Sigmoid colon (tissue), 7 donors: ENCODE measurements around the gene MICAL2. TPM values are rescaled to one million over a fixed set of nuclear protein-coding genes. Genes with fewer than 3 reads are reported as not detected.

Source experiments
- DNase-seq: peaks from one replicate; pipeline ENCODE4 v3.0.0-alpha.2; 2019
- H3K27ac ChIP-seq, 4 donors: fragments of 200-600 bp; sonication (generic); one replicate each; pipeline ENCODE4 v1.5.1; 2016 to 2019; ENCODE audit warnings: mild to moderate bottlenecking in 1 of 4
- H3K27me3 ChIP-seq, 3 donors: fragments of 200-600 bp; sonication (generic); one replicate each; pipeline ENCODE4 v1.5.1; 2019; ENCODE audit warnings: mild to moderate bottlenecking in 1 of 3
- H3K36me3 ChIP-seq, 4 donors: fragments of 200-600 bp; sonication (generic); one replicate each; pipeline ENCODE4 v1.5.1; 2016 to 2019
- H3K4me1 ChIP-seq, 4 donors: fragments of 200-600 bp; sonication (generic); one replicate each; pipeline ENCODE4 v1.5.1; 2017 to 2019
- H3K4me3 ChIP-seq, 4 donors: fragments of 200-600 bp; sonication (generic); one replicate each; pipeline ENCODE4 v1.5.1; 2017 to 2019; ENCODE audit warnings: mild to moderate bottlenecking in 2 of 4, moderate library complexity in 1 of 4
- H3K9me3 ChIP-seq, 4 donors: fragments of 200-600 bp in 3 of 4; sonication (generic) in 3 of 4; one replicate each; pipeline versions ENCODE4 v1.5.1 to v1.6.1; 2013 to 2019
- EP300 ChIP-seq, 4 donors: sonication (generic); formaldehyde crosslinking; IDR thresholded peaks; one replicate each; pipeline ENCODE4 v1.6.1; 2017; ENCODE audit warnings: antibody characterized with exemption in 4 of 4
- POLR2A ChIP-seq, 2 donors: fragments of 450-650 bp; IDR thresholded peaks; one replicate each; pipeline ENCODE4 v1.6.1; 2016; ENCODE audit warnings: antibody characterized with exemption in 2 of 2, mild to moderate bottlenecking in 2 of 2, moderate library complexity in 2 of 2
- POLR2AphosphoS5 ChIP-seq, 4 donors: sonication (generic); formaldehyde crosslinking; IDR thresholded peaks; one replicate each; pipeline ENCODE4 v1.6.1; 2017; ENCODE audit warnings: antibody characterized with exemption in 4 of 4
- WGBS, 2 donors: extraction: QIAGEN DNeasy Blood & Tissue Kit; methylation state at CpG; one replicate each; pipeline ENCODE4 v1.1.7; 2013; 5-methylcytosine and 5-hydroxymethylcytosine counted together
- intact Hi-C: fragments of 100-400 bp; cut with DNase I; formaldehyde crosslinking; loops from one replicate; pipeline ENCODE4 v1.15.1; 2023
- polyA plus RNA-seq, 3 donors: library from polyadenylated mRNA; stranded (reverse); fragments of 200-250 nt; gene quantifications; one replicate each; pipeline ENCODE4 v1.2.3, GENCODE V29; 2013
- total RNA-seq, 4 donors: library from RNA; depleted of rRNA; stranded (reverse); fragments of >200 nt; gene quantifications; one replicate each; pipeline ENCODE4 v1.1.0, GENCODE V29; 2016
- TF ChIP-seq, protein P1 (sequence below), 4 experiments: fragments of 450-650 bp in 3 of 4; fragments of 200-600 bp in 1 of 4; IDR thresholded peaks; one replicate each; pipeline ENCODE4 v1.5.1; 2016 to 2019; ENCODE audit warnings: antibody characterized with exemption in 4 of 4, mild to moderate bottlenecking in 3 of 4, moderate library complexity in 2 of 4
- donor health status: healthy with polysubstance abuse.
- donor health status: Bipolar disorder and iron deficiency.
- donor health status: healthy.

The MICAL2 gene, protein sequence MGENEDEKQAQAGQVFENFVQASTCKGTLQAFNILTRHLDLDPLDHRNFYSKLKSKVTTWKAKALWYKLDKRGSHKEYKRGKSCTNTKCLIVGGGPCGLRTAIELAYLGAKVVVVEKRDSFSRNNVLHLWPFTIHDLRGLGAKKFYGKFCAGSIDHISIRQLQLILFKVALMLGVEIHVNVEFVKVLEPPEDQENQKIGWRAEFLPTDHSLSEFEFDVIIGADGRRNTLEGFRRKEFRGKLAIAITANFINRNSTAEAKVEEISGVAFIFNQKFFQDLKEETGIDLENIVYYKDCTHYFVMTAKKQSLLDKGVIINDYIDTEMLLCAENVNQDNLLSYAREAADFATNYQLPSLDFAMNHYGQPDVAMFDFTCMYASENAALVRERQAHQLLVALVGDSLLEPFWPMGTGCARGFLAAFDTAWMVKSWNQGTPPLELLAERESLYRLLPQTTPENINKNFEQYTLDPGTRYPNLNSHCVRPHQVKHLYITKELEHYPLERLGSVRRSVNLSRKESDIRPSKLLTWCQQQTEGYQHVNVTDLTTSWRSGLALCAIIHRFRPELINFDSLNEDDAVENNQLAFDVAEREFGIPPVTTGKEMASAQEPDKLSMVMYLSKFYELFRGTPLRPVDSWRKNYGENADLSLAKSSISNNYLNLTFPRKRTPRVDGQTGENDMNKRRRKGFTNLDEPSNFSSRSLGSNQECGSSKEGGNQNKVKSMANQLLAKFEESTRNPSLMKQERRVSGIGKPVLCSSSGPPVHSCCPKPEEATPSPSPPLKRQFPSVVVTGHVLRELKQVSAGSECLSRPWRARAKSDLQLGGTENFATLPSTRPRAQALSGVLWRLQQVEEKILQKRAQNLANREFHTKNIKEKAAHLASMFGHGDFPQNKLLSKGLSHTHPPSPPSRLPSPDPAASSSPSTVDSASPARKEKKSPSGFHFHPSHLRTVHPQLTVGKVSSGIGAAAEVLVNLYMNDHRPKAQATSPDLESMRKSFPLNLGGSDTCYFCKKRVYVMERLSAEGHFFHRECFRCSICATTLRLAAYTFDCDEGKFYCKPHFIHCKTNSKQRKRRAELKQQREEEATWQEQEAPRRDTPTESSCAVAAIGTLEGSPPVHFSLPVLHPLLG
- total RNA-seq (100 to 1,000 TPM; 115 to 145 (median 130) TPM), polyA plus RNA-seq (10 to 100 TPM; 36.6 to 92.2 (median 91.1) TPM)

DNA sequence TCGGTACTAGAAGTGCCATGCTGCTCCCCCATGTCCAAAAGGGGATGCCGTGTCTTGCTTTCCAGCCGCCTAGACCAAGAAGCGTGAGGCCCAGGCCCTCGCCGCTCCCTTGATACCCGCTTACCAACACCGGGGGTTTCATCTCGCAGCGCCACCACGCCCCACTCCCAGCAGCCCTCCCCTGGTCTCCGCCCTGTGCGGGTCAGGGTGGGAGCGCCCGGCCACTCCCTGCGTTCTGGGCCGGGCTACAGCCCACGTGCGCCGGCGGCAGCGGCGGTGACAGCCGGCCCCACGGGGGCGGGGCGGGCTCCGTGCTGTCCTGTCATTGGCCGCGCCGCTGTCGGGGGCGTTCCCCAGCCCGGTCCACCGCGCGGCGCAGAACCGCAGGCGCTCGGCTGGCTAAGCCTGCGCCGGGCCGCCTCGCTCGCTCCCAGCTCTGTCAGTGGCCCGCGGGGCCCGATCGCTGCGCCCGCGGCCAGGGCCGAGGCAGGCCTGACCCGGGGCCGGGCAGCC is at the start of gene MICAL2:
TSS of gene MICAL2 (plus strand) at position 390 of the 513 bp plus-strand sequence. CDS start 51,566 bp downstream, outside the sequence.
- Histone ChIP-seq H3K9me3 (no peaks in the 10 kb centered on the region), H3K4me1 (peaks cover 0 to 45% (median 38%) of the 10 kb centered on the region in 4 donors), H3K27me3 (no peaks in the 10 kb centered on the region), H3K36me3 (no peaks in the 10 kb centered on the region), H3K4me3 (peak within 1 kb of the TSS; percentile 71 to 99 (median 77)), H3K27ac (peak within 1 kb of the TSS; percentile 92 to 98 (median 95))
- DNase-seq, result peak; percentile 94
- intact Hi-C loops, result loop anchor here (5.0 kb wide), 2 partner anchors 52 to 127 kb away; no protein-coding TSS in a partner anchor
- TF ChIP-seq POLR2AphosphoS5 (IDR thresholded peaks at IDR 0.05), result peak; percentile 73 to 91 (median 78)
- TF ChIP-seq, protein P1, sequence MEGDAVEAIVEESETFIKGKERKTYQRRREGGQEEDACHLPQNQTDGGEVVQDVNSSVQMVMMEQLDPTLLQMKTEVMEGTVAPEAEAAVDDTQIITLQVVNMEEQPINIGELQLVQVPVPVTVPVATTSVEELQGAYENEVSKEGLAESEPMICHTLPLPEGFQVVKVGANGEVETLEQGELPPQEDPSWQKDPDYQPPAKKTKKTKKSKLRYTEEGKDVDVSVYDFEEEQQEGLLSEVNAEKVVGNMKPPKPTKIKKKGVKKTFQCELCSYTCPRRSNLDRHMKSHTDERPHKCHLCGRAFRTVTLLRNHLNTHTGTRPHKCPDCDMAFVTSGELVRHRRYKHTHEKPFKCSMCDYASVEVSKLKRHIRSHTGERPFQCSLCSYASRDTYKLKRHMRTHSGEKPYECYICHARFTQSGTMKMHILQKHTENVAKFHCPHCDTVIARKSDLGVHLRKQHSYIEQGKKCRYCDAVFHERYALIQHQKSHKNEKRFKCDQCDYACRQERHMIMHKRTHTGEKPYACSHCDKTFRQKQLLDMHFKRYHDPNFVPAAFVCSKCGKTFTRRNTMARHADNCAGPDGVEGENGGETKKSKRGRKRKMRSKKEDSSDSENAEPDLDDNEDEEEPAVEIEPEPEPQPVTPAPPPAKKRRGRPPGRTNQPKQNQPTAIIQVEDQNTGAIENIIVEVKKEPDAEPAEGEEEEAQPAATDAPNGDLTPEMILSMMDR (IDR thresholded peaks at IDR 0.05), result no peak
- peak in 1 of 2 donors; percentile 29 for TF ChIP-seq POLR2A (IDR thresholded peaks at IDR 0.05)
- peak in 1 of 4 donors; percentile 5 for TF ChIP-seq EP300 (IDR thresholded peaks at IDR 0.05)
- 1% methylated on average over 56 of the region's 56 CpGs for WGBS, 2 donors

DNA sequence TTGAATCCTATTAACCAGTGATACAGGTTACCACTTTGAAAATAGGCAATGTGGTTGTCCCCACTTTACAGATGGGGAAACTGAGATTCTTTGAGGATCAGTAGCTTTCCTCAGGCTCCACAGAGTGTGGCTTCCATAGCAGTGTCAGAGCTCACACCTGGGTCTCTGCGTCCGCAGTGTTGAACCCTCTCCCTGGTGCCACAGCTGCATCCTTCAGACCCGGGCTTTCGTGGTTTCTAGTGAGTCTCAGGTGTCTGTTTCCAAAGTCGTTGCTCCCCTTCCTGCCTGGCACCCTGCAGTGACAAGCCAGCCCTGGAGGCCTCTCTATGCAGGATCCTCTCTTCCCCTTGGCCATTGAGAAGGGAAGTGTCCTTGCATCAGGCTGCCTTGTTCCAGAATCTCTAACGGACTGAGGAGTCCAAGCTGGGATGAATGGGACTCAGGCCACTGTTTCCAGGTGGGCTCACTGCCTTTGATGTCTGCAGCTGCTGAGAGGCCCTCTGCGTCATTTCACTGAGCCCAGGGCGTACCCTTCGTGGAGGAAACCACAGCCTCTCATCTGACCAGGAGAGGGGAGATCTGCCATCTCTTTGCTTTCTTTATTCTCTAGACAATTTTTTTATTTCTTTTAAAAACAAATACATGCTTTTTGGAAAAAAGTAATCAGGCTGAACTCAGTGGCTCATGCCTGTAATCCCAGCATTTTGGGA is 48.4 kb upstream of the MICAL2 start:
- Histone ChIP-seq H3K4me3 (no peak overlapping the region), H3K9me3 (no peaks in the 10 kb centered on the region), H3K27me3 (no peaks in the 10 kb centered on the region), H3K4me1 (peaks cover 0 to 8% (median 8%) of the 10 kb centered on the region in 4 donors), H3K27ac (no peak overlapping the region), H3K36me3 (no peaks in the 10 kb centered on the region)
- intact Hi-C loops, result no loop called here
- DNase-seq, result peak; percentile 52
- TF ChIP-seq POLR2AphosphoS5 (IDR thresholded peaks at IDR 0.05), result no peak
- no peak for TF ChIP-seq POLR2A (IDR thresholded peaks at IDR 0.05)
- no peak for TF ChIP-seq EP300 (IDR thresholded peaks at IDR 0.05)
- TF ChIP-seq, protein P1 (IDR thresholded peaks at IDR 0.05), result no peak
- WGBS, 2 donors, result 61 to 82% methylated on average over 9 of the region's 9 CpGs

DNA sequence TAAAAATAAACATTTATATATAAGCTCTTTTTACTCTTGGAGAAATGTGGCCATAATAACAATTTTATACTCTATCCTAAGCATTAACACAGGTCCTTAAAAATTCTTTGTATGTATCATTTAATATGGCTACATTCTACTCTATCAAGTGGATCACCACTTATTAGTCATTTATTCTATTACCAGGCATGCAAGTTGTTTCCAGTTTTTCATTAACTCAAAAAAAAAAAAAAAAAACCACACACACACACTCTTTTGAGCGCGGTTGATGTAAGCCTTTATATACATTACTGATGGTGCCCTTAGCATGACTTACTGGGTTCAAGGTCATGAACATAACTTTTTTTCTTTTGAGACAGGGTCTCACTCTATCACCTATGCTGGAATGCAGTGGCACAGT is 47.1 kb upstream of the MICAL2 start:
- Histone ChIP-seq H3K27ac (no peak overlapping the region), H3K36me3 (no peaks in the 10 kb centered on the region), H3K27me3 (no peaks in the 10 kb centered on the region), H3K4me3 (no peak overlapping the region), H3K9me3 (no peaks in the 10 kb centered on the region), H3K4me1 (peaks cover 0 to 21% (median 19%) of the 10 kb centered on the region in 4 donors)
- WGBS, 2 donors, result 96 to 97% methylated on average over 2 of the region's 2 CpGs
- intact Hi-C loops, result no loop called here
- TF ChIP-seq POLR2A (IDR thresholded peaks at IDR 0.05), result no peak
- no peak for TF ChIP-seq POLR2AphosphoS5 (IDR thresholded peaks at IDR 0.05)
- TF ChIP-seq, protein P1 (IDR thresholded peaks at IDR 0.05), result no peak
- TF ChIP-seq EP300 (IDR thresholded peaks at IDR 0.05), result no peak
- no peak for DNase-seq
